ENCODE data around the gene EBF3. TPM values are rescaled to one million over a fixed set of nuclear protein-coding genes. Genes with fewer than 3 reads are reported as not detected.

Gene EBF3
- total and polyA plus RNA-seq, 2 experiments from 2014 or later = 0.27 to 0.49 TPM

- TF ChIP-seq ZNF462 (CRISPR knock-in tag; IDR thresholded peaks at IDR 0.05) = no peak
- TF ChIP-seq CREB1 (CRISPR knock-in tag; IDR thresholded peaks at IDR 0.05; ENCODE audit: low read depth) = no peak
- TF ChIP-seq POLR2AphosphoS5 (IDR thresholded peaks at IDR 0.05; ENCODE audit: low read depth) = no peak
Measured at GRCh38 chr10:129825221-129825620, 138.9 kb downstream of the EBF3 start (continued).

GRCh38 chr10:129820451-129820850 lies 143.6 kb downstream of the EBF3 start:
- H2AFZ ChIP-seq = no peak overlapping the region
- no peak overlapping the region for H3K4me3 ChIP-seq
- Mint-ChIP-seq H3K4me1 (no peaks in the 10 kb centered on the region), H3K9me3 (peaks cover 19% of the 10 kb centered on the region), H3K36me3 (ENCODE audit: low read depth) (peaks cover 13% of the 10 kb centered on the region; the same call in 1 of the 3 replicates), H3K27ac (no peak overlapping the region), H3K4me3 (no peak overlapping the region), H3K27me3 (ENCODE audit: insufficient read depth, low read depth, poor library complexity) (peaks cover 9% of the 10 kb centered on the region)
- peaks cover 7% of the 10 kb centered on the region; the same call in 1 of the 2 replicates for H3K36me3 ChIP-seq (ENCODE audit: insufficient read depth)
- H3K4me1 ChIP-seq (ENCODE audit: insufficient read depth) = no peaks in the 10 kb centered on the region
- no peak overlapping the region for H3K4me2 ChIP-seq
- H3K79me2 ChIP-seq (replicated peaks; ENCODE audit: insufficient read depth) = no peaks in the 10 kb centered on the region
- no peak for ATAC-seq
- TF ChIP-seq STAT1 (IDR thresholded peaks at IDR 0.05; ENCODE audit: unreplicated experiment) = no peak
- DNase-seq (ENCODE audit: low spot score) = no peak
- no peaks in the 10 kb centered on the region for H3F3A ChIP-seq (replicated peaks; ENCODE audit: low read depth)
- H3K27ac ChIP-seq (ENCODE audit: low read depth) = no peak overlapping the region
- H3K9me2 ChIP-seq (ENCODE audit: insufficient read depth) = no peaks in the 10 kb centered on the region
- H4K20me1 ChIP-seq (replicated peaks; ENCODE audit: insufficient read depth) = no peaks in the 10 kb centered on the region
- H3K27me3 ChIP-seq (ENCODE audit: insufficient read depth) = no peaks in the 10 kb centered on the region

GRCh38 chr10:129816656-129817045 lies 147.4 kb downstream of the EBF3 start:
- Histone ChIP-seq H4K20me1 (replicated peaks; ENCODE audit: insufficient read depth) (no peaks in the 10 kb centered on the region), H3K4me2 (no peak overlapping the region), H3K36me3 (ENCODE audit: insufficient read depth) (peaks cover 7% of the 10 kb centered on the region; the same call in 1 of the 2 replicates), H3K27ac (ENCODE audit: low read depth) (no peak overlapping the region), H3K9me2 (ENCODE audit: insufficient read depth) (no peaks in the 10 kb centered on the region), H3K4me3 (no peak overlapping the region), H3K4me1 (ENCODE audit: insufficient read depth) (no peaks in the 10 kb centered on the region), H3K27me3 (ENCODE audit: insufficient read depth) (no peaks in the 10 kb centered on the region), H2AFZ (no peak overlapping the region), H3F3A (replicated peaks; ENCODE audit: low read depth) (no peaks in the 10 kb centered on the region), H3K79me2 (replicated peaks; ENCODE audit: insufficient read depth) (no peaks in the 10 kb centered on the region)
- ATAC-seq (no peak), DNase-seq (ENCODE audit: low spot score) (no peak)
- no peaks in the 10 kb centered on the region for H3K4me1 Mint-ChIP-seq
- H3K36me3 Mint-ChIP-seq (ENCODE audit: low read depth) = peaks cover 13% of the 10 kb centered on the region; the same call in 2 of the 3 replicates
- peaks cover 8% of the 10 kb centered on the region for H3K27me3 Mint-ChIP-seq (ENCODE audit: insufficient read depth, low read depth, poor library complexity)
- H3K4me3 Mint-ChIP-seq = no peak overlapping the region
- no peak overlapping the region for H3K27ac Mint-ChIP-seq
- peaks cover 19% of the 10 kb centered on the region for H3K9me3 Mint-ChIP-seq
- TF ChIP-seq ETS1 (IDR thresholded peaks at IDR 0.05) (no peak), JUNB (IDR thresholded peaks at IDR 0.05; ENCODE audit: unreplicated experiment) (no peak), NANOG (IDR thresholded peaks at IDR 0.05; ENCODE audit: borderline replicate concordance) (no peak), STAT1 (IDR thresholded peaks at IDR 0.05; ENCODE audit: unreplicated experiment) (no peak), CTCF (conservative IDR thresholded peaks at IDR 0.05; ENCODE audit: low read depth in 2 of 2) (no peak), POLR2AphosphoS5 (IDR thresholded peaks at IDR 0.05; ENCODE audit: low read depth) (no peak), ZNF114 (CRISPR knock-in tag; IDR thresholded peaks at IDR 0.05) (no peak)
